ENCODE data around the gene DENND1C.
"Not testable (repeated sequence)": the region's sequence is repeated elsewhere in the genome, so short reads cannot be mapped to it uniquely, and the experiment has no call there.

DENND1C gene

DNA sequence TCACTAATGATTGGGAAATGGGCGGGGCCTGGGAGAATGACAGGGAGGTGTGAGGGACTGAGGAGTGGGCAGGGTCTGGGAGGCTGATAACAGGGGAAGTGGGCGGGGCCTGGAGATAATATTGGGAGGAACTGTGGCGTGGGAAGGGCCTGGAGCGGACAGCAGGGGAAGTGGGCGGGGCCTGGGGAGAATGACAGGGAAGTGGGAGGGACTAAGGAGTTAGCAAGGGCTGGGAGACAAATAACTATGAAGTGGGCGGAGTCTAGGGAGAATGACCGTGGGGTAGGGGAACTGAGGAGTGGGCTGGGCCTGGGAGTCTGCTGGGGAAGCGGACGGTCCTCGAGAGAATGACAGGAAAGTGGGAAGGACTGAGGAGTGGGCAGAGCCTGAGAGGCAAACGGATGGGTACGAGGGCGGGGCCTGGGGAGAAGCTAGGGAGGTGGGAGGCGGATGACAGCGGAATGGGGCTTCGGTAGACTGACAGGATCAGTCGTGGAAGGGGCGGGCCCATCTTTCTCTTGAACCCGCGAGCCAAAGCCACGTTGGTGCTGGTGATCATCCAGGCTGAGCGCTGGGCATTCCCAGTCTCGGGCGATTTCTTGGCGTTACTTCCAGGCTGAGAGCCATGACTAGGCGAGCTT, 34.6 kb upstream of the DENND1C start:
- TF ChIP-seq, protein P1, sequence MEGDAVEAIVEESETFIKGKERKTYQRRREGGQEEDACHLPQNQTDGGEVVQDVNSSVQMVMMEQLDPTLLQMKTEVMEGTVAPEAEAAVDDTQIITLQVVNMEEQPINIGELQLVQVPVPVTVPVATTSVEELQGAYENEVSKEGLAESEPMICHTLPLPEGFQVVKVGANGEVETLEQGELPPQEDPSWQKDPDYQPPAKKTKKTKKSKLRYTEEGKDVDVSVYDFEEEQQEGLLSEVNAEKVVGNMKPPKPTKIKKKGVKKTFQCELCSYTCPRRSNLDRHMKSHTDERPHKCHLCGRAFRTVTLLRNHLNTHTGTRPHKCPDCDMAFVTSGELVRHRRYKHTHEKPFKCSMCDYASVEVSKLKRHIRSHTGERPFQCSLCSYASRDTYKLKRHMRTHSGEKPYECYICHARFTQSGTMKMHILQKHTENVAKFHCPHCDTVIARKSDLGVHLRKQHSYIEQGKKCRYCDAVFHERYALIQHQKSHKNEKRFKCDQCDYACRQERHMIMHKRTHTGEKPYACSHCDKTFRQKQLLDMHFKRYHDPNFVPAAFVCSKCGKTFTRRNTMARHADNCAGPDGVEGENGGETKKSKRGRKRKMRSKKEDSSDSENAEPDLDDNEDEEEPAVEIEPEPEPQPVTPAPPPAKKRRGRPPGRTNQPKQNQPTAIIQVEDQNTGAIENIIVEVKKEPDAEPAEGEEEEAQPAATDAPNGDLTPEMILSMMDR (conservative IDR thresholded peaks at IDR 0.05; ENCODE audit: low read depth, low read length): no peak
- peak; percentile 96 for DNase-seq (ENCODE audit: low read depth)
- H3K4me3 ChIP-seq (ENCODE audit: low read depth, low read length): peak overlapping the region; percentile 66

DNA sequence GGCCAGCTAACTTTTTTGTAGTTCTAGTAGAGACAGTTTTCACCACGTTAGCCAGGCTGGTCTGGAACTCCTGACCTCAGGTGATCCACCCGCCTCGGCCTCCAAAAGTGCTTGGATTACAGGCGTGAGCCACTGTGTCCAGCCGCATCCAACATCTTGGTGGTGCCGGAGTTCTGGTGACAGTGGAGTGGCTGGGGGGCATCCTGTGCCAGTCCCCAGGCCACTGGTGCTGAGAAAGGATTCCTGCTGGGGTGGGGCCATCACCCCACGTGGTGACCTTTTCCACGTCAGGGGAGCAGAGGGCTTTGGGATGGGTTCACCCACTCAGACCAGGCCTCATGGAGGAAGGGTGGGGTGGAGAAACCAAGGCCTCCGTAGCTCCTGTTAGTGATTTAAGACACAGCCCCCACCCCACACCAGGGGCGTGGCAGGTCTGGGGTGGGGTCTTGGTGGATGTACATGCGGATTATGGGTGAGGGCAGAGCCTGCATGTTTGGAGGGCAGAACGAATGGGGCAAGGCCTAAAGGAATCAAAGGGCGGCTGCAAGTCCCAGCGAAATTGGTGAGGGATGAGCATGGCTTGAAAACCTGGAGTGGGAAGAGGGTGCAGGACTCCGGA, 33.4 kb upstream of the DENND1C start:
- no peak overlapping the region for H3K4me3 ChIP-seq (ENCODE audit: low read depth, low read length)
- no peak for DNase-seq (ENCODE audit: low read depth)

GRCh38 chr19:6514089-6514488, 32.5 kb upstream of the DENND1C start:
- TF ChIP-seq, protein P1 (conservative IDR thresholded peaks at IDR 0.05; ENCODE audit: low read depth, low read length): no peak
- H3K4me3 ChIP-seq (ENCODE audit: low read depth, low read length): no peak overlapping the region

More for the DNA sequence above, 33.4 kb upstream of the DENND1C start:
- TF ChIP-seq, protein P1 (conservative IDR thresholded peaks at IDR 0.05; ENCODE audit: low read depth, low read length): no peak

GRCh38 chr19:6510618-6511017, 29.0 kb upstream of the DENND1C start:
- DNase-seq (ENCODE audit: low read depth): no peak
- H3K4me3 ChIP-seq (ENCODE audit: low read depth, low read length): no peak overlapping the region
- TF ChIP-seq, protein P1 (conservative IDR thresholded peaks at IDR 0.05; ENCODE audit: low read depth, low read length): no peak

More at GRCh38 chr19:6514089-6514488, 32.5 kb upstream of the DENND1C start:
- no peak for DNase-seq (ENCODE audit: low read depth)

DNA sequence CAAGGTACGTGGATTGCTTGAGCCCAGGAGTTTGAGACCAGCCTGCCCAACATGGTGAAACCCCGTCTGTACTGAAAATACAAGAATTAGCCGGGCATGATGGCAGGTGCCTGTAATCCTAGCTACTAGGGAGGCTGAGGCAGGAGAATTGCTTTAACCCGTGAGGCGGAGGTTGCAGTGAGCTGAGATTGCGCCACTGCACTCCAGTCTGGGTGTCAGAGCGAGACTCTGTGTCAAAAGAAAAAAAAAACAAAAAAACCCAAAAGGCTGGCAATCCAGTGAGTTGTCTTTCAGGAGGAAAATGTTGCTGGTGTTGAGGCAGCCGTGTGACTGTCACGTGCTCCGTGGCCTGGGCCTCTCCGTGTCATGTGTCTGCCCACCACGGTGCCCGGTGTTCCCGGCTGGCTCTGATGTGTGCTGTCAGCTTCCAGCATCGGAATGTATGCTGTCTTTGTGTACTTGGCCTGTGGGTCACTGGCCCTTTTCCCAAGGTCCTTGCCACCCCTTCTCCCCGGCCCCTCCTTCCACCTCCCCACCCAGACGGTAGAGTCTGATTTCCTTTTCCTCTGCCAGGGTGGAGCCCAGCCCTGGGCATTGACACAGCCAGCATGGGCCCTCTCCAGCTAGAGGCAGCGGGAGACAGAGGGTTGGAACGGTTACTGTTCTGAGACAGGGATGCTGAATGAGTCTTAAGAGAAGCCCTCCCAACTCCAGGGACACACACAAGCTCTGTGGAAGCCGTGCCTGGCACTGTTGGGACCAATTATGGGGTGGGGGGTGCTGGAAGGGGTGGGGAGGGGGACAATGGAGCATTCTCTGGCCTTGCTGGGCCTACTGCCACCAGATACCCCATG, 27.8 kb upstream of the DENND1C start:
- no peak for DNase-seq (ENCODE audit: low read depth)
- H3K4me3 ChIP-seq (ENCODE audit: low read depth, low read length): no peak overlapping the region
- TF ChIP-seq, protein P1 (conservative IDR thresholded peaks at IDR 0.05; ENCODE audit: low read depth, low read length): no peak

GRCh38 chr19:6508028-6508771, 26.6 kb upstream of the DENND1C start:
- DNase-seq (ENCODE audit: low read depth); H3K4me3 ChIP-seq (ENCODE audit: low read depth, low read length): not testable (repeated sequence)
